ENCODE results near the gene NAMPT. TPM values are rescaled to one million over a fixed set of nuclear protein-coding genes. Genes with fewer than 3 reads are reported as not detected.

Gene NAMPT
- total RNA-seq, 6 experiments from 2014 or later: 36.4 to 52.1 (median 44.6) TPM

- Mint-ChIP-seq H3K4me1 (ENCODE audit: low read depth) (peaks cover 33% of the 10 kb centered on the region), H3K27me3 (ENCODE audit: insufficient read depth) (no peaks in the 10 kb centered on the region), H3K4me3 (no peak overlapping the region), H3K27ac (no peak overlapping the region), H3K9me3 (no peaks in the 10 kb centered on the region), H3K36me3 (ENCODE audit: low read depth) (no peaks in the 10 kb centered on the region)
- TF ChIP-seq CTCF (IDR thresholded peaks at IDR 0.05): no peak
- DNase-seq: no peak
Measured at GRCh38 chr7:106277976-106278375, 6.8 kb downstream of the NAMPT start.

GRCh38 chr7:106276513-106276912, 8.3 kb downstream of the NAMPT start:
- Mint-ChIP-seq H3K27me3 (ENCODE audit: insufficient read depth) (no peaks in the 10 kb centered on the region), H3K36me3 (ENCODE audit: low read depth) (no peaks in the 10 kb centered on the region), H3K4me1 (ENCODE audit: low read depth) (peaks cover 25% of the 10 kb centered on the region), H3K27ac (no peak overlapping the region), H3K4me3 (no peak overlapping the region), H3K9me3 (no peaks in the 10 kb centered on the region)
- no peak for TF ChIP-seq CTCF (IDR thresholded peaks at IDR 0.05)
- no peak for DNase-seq

GRCh38 chr7:106273009-106273668, 11.6 kb downstream of the NAMPT start:
- no peaks in the 10 kb centered on the region for H3K27me3 Mint-ChIP-seq (ENCODE audit: insufficient read depth)
- DNase-seq: no peak
- H3K36me3 Mint-ChIP-seq (ENCODE audit: low read depth): peaks cover 19% of the 10 kb centered on the region; the same call in 1 of the 2 replicates
- no peaks in the 10 kb centered on the region for H3K9me3 Mint-ChIP-seq
- peaks cover 6% of the 10 kb centered on the region for H3K4me1 Mint-ChIP-seq (ENCODE audit: low read depth)
- H3K4me3 Mint-ChIP-seq: no peak overlapping the region
- no peak overlapping the region for H3K27ac Mint-ChIP-seq
- no peak for TF ChIP-seq CTCF (IDR thresholded peaks at IDR 0.05)

- Mint-ChIP-seq H3K36me3 (ENCODE audit: low read depth) (peaks cover 33% of the 10 kb centered on the region), H3K9me3 (no peaks in the 10 kb centered on the region), H3K4me3 (no peak overlapping the region), H3K27me3 (ENCODE audit: insufficient read depth) (no peaks in the 10 kb centered on the region), H3K4me1 (ENCODE audit: low read depth) (no peaks in the 10 kb centered on the region), H3K27ac (no peak overlapping the region)
- DNase-seq: no peak
- no peak for TF ChIP-seq CTCF (IDR thresholded peaks at IDR 0.05)
Measured at GRCh38 chr7:106270122-106270977, 14.4 kb downstream of the NAMPT start.

GRCh38 chr7:106269254-106269961, 15.4 kb downstream of the NAMPT start:
- Mint-ChIP-seq H3K4me3 (no peak overlapping the region), H3K4me1 (ENCODE audit: low read depth) (no peaks in the 10 kb centered on the region), H3K9me3 (no peaks in the 10 kb centered on the region), H3K27me3 (ENCODE audit: insufficient read depth) (no peaks in the 10 kb centered on the region), H3K27ac (no peak overlapping the region), H3K36me3 (ENCODE audit: low read depth) (peaks cover 40% of the 10 kb centered on the region)
- no peak for DNase-seq
- TF ChIP-seq CTCF (IDR thresholded peaks at IDR 0.05): no peak
